ENCODE measurements around the gene XPC. TPM values are rescaled to one million over a fixed set of nuclear protein-coding genes. Genes with fewer than 3 reads are reported as not detected.

XPC gene
- polyA plus RNA-seq, 1 donor from 2014 or later, result 21.9 TPM

DNA sequence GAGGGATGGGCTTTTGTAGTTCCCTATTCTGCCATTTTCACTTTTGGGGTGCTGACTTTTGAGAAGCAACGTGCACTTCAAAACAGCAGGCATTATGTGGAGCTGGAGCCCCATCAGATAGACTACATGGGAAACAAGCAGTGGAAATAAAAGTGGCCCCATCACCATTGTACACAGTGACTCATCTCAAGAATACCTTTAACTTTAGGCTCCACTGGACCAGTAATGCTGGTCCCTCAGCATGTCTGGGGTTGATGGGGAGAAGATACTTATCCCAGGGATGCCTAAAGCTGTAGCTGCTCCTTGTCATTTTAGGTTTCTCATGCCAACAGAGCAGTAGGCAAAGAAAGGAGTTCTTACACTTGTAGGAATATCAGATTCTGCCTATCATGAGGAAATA, 45.2 kb upstream of the XPC start:
- Histone ChIP-seq H3K9ac (ENCODE audit: low read length) (no peak overlapping the region), H3K9me3 (ENCODE audit: low read length) (peaks cover 7% of the 10 kb centered on the region), H3K9me2 (ENCODE audit: insufficient read depth, low read length) (no peaks in the 10 kb centered on the region), H3K27me3 (ENCODE audit: insufficient read depth, low read depth, low read length) (no peaks in the 10 kb centered on the region), H3K79me2 (replicated peaks; ENCODE audit: insufficient read depth, low read length) (no peaks in the 10 kb centered on the region), H3K27ac (ENCODE audit: low read length) (no peak overlapping the region), H3F3A (ENCODE audit: insufficient read depth, low read length, poor library complexity, severe bottlenecking) (no peaks in the 10 kb centered on the region), H4K20me1 (ENCODE audit: insufficient read depth) (no peaks in the 10 kb centered on the region), H3K36me3 (ENCODE audit: insufficient read depth, low read length) (no peaks in the 10 kb centered on the region), H3K4me2 (ENCODE audit: low read length) (no peak overlapping the region), H2AFZ (ENCODE audit: low read depth, low read length) (no peak overlapping the region), H3K4me3 (ENCODE audit: low read length) (no peak overlapping the region)
- TF ChIP-seq, protein P1, sequence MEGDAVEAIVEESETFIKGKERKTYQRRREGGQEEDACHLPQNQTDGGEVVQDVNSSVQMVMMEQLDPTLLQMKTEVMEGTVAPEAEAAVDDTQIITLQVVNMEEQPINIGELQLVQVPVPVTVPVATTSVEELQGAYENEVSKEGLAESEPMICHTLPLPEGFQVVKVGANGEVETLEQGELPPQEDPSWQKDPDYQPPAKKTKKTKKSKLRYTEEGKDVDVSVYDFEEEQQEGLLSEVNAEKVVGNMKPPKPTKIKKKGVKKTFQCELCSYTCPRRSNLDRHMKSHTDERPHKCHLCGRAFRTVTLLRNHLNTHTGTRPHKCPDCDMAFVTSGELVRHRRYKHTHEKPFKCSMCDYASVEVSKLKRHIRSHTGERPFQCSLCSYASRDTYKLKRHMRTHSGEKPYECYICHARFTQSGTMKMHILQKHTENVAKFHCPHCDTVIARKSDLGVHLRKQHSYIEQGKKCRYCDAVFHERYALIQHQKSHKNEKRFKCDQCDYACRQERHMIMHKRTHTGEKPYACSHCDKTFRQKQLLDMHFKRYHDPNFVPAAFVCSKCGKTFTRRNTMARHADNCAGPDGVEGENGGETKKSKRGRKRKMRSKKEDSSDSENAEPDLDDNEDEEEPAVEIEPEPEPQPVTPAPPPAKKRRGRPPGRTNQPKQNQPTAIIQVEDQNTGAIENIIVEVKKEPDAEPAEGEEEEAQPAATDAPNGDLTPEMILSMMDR (IDR thresholded peaks at IDR 0.05; ENCODE audit: poor library complexity, severe bottlenecking), result no peak
- TF ChIP-seq MXI1 (conservative IDR thresholded peaks at IDR 0.05; ENCODE audit: poor library complexity, severe bottlenecking) (no peak), EP300 (conservative IDR thresholded peaks at IDR 0.05; ENCODE audit: poor library complexity, severe bottlenecking) (no peak), RAD21 (conservative IDR thresholded peaks at IDR 0.05) (no peak), POLR2AphosphoS5 (IDR thresholded peaks at IDR 0.05) (no peak), EZH2 (IDR thresholded peaks at IDR 0.05; ENCODE audit: borderline replicate concordance, insufficient read depth, low read length, poor library complexity, severe bottlenecking) (no peak), TAF1 (IDR thresholded peaks at IDR 0.05; ENCODE audit: low read depth) (no peak), SMC3 (conservative IDR thresholded peaks at IDR 0.05; ENCODE audit: poor library complexity) (no peak)
- TF ChIP-seq, protein P2, sequence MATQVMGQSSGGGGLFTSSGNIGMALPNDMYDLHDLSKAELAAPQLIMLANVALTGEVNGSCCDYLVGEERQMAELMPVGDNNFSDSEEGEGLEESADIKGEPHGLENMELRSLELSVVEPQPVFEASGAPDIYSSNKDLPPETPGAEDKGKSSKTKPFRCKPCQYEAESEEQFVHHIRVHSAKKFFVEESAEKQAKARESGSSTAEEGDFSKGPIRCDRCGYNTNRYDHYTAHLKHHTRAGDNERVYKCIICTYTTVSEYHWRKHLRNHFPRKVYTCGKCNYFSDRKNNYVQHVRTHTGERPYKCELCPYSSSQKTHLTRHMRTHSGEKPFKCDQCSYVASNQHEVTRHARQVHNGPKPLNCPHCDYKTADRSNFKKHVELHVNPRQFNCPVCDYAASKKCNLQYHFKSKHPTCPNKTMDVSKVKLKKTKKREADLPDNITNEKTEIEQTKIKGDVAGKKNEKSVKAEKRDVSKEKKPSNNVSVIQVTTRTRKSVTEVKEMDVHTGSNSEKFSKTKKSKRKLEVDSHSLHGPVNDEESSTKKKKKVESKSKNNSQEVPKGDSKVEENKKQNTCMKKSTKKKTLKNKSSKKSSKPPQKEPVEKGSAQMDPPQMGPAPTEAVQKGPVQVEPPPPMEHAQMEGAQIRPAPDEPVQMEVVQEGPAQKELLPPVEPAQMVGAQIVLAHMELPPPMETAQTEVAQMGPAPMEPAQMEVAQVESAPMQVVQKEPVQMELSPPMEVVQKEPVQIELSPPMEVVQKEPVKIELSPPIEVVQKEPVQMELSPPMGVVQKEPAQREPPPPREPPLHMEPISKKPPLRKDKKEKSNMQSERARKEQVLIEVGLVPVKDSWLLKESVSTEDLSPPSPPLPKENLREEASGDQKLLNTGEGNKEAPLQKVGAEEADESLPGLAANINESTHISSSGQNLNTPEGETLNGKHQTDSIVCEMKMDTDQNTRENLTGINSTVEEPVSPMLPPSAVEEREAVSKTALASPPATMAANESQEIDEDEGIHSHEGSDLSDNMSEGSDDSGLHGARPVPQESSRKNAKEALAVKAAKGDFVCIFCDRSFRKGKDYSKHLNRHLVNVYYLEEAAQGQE (IDR thresholded peaks at IDR 0.05; ENCODE audit: borderline replicate concordance), result no peak

GRCh38 chr3:14222900-14223594, 44.6 kb upstream of the XPC start:
- TF ChIP-seq EP300 (conservative IDR thresholded peaks at IDR 0.05; ENCODE audit: poor library complexity, severe bottlenecking) (no peak), SMC3 (conservative IDR thresholded peaks at IDR 0.05; ENCODE audit: poor library complexity) (no peak), MXI1 (conservative IDR thresholded peaks at IDR 0.05; ENCODE audit: poor library complexity, severe bottlenecking) (no peak)
- peaks cover 7% of the 10 kb centered on the region for H3K9me3 ChIP-seq (ENCODE audit: low read length)
- no peak overlapping the region for H2AFZ ChIP-seq (ENCODE audit: low read depth, low read length)

More at GRCh38 chr3:14222900-14223594, 44.6 kb upstream of the XPC start:
- Histone ChIP-seq H3K4me2 (ENCODE audit: low read length) (no peak overlapping the region), H3K9ac (ENCODE audit: low read length) (no peak overlapping the region), H4K20me1 (ENCODE audit: insufficient read depth) (no peaks in the 10 kb centered on the region), H3K36me3 (ENCODE audit: insufficient read depth, low read length) (no peaks in the 10 kb centered on the region), H3F3A (ENCODE audit: insufficient read depth, low read length, poor library complexity, severe bottlenecking) (no peaks in the 10 kb centered on the region), H3K27ac (ENCODE audit: low read length) (no peak overlapping the region), H3K4me3 (ENCODE audit: low read length) (no peak overlapping the region), H3K79me2 (replicated peaks; ENCODE audit: insufficient read depth, low read length) (no peaks in the 10 kb centered on the region), H3K9me2 (ENCODE audit: insufficient read depth, low read length) (no peaks in the 10 kb centered on the region), H3K27me3 (ENCODE audit: insufficient read depth, low read depth, low read length) (no peaks in the 10 kb centered on the region)
